GM11168 (cell line): Measurements from ENCODE around the gene HMG20A.

Experiments used
- in situ Hi-C: fragments of 300-500 bp; cut with MboI; formaldehyde crosslinking; loops from one replicate; pipeline ENCODE4 v1.12.0; 2022; ENCODE audit warnings: low sequenced_read_pairs; ENCODE audit not compliant: unreplicated experiment

HMG20A gene

GRCh38 chr15:77495838-77496596, 75.3 kb downstream of the HMG20A start:
- in situ Hi-C loops = no loop called here

GRCh38 chr15:77496715-77497109, 76.0 kb downstream of the HMG20A start:
- in situ Hi-C loops = no loop called here

GRCh38 chr15:77497110-77497737, 76.5 kb downstream of the HMG20A start:
- in situ Hi-C loops = no loop called here

DNA sequence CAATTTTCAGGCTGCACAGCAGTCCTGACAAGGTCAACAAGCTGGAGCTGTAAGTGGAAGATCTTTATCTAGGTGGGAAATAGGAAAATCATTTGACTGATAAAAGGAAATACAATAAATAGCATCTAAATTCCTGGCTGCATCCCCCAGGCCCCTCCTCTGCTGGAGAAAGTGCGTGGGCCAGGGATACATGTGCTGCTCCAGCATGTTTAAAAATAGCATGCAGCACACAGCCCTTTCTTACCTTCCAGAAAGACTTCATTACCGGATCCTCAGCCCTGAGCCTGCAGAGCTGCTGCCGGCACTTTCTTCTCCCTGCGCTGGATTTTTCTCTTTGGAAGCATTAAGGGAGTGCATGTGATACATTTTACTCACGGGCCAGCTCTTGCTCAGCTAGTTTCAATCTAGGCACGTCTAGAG, 77.3 kb downstream of the HMG20A start:
- in situ Hi-C loops = no loop called here

GRCh38 chr15:77499087-77499760, 78.5 kb downstream of the HMG20A start:
- in situ Hi-C loops = no loop called here

- in situ Hi-C loops = loop anchor here (10.0 kb wide), 1 partner anchor 316 kb away; no protein-coding TSS in a partner anchor
Measured at GRCh38 chr15:77500989-77501388, 80.3 kb downstream of the HMG20A start.

DNA sequence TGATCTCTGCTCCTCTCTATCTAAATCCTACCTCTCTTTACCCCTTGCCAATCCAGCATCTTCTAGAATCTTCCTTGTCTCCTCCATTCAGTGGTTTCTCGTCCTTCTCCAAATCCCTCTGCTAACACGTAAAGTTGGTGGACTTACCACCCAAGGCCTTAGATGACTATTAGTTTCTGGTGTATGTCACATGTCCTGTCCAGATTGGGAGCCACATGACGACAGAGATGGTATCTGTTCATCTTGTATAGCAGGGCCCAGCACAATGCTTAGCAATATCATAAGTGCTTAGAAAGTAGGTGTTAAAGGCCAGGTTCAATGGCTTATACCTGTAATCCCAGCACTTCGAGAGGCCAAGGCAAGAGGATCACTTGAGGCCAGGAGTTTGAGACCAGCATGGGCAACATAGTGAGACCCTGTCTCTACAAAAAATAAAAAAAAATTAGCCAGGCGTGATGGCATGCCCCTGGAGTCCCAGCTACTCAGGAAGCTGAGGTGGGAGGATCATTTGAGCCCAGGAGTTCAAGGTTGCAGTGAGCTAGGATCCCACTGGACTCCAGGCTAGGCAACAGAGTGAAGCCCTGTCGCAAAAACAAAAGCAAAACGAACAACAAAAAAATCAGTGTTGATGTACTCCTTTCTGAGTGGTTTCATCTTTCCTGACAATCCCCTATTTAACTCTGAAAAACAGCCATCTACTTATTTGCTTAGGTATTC, 81.8 kb downstream of the HMG20A start:
- in situ Hi-C loops = loop anchor here (10.0 kb wide), 1 partner anchor 318 kb away; no protein-coding TSS in a partner anchor

DNA sequence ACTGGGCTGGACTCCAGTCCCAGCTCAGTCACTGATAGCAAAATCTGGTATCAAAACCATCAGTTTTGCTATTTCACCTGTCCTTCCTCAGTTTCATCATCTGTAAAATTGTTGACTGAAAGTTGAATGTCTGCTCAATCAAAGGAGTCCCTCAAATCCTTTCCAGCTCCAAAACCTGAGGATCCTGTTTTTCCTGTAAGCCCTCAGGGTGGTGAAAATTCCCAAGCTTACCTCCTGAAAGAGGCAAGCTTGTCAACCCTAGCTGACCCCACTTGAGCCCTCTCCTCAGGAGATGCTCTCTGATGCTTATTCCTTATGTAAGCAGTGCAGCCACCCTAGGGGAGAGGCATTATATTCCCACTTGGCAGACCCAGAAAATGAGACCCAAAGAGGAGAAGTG, 82.6 kb downstream of the HMG20A start:
- in situ Hi-C loops = loop anchor here (10.0 kb wide), 1 partner anchor 318 kb away; no protein-coding TSS in a partner anchor

DNA sequence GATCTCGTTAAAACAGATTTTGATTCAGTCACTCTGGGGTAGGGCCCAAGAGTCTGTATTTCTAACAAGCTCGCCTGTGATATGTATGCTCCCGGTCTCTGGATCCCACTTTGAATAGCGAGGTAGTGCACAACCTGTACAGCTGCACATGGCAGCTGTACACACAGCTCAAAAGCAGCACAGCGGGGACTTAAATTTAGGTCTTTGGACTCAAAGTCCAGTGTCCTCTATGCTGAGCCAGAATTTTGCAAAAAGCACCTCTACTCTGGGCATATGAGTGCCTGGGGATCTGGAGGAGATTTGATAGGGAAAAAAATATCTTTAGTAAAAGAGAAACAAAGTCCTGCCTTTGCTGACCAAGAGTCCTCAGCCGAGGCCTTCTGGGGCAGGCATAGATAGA, 83.1 kb downstream of the HMG20A start:
- in situ Hi-C loops = loop anchor here (10.0 kb wide), 1 partner anchor 319 kb away; no protein-coding TSS in a partner anchor

- in situ Hi-C loops = loop anchor here (10.0 kb wide), 1 partner anchor 320 kb away; no protein-coding TSS in a partner anchor
Measured at GRCh38 chr15:77504306-77504705, 83.6 kb downstream of the HMG20A start.

DNA sequence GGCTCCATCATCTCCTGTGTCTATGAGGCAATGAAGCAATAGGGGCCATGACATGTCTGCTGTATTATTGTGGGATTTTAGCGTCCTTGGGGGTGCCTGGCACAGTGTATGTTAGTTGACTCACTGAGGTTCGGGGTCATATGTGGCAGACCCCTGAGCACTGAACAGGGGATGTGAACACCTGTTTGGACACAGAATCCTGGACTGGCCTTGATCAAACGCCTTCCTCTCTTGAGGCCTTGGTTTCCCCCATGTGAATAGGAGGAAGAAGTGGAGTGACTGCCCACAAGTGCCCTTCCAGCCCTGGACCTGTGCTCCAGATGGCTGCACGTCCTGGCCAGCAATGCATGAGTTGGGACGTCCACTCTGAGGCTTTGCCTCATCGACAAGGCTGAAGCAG, 84.2 kb downstream of the HMG20A start:
- in situ Hi-C loops = loop anchor here (10.0 kb wide), 1 partner anchor 320 kb away; no protein-coding TSS in a partner anchor

- in situ Hi-C loops = loop anchor here (10.0 kb wide), 1 partner anchor 321 kb away; no protein-coding TSS in a partner anchor
Measured at GRCh38 chr15:77505556-77505955, 84.9 kb downstream of the HMG20A start.

GRCh38 chr15:77506311-77507142, 85.8 kb downstream of the HMG20A start:
- in situ Hi-C loops = loop anchor here (10.0 kb wide), 1 partner anchor 322 kb away; no protein-coding TSS in a partner anchor

- in situ Hi-C loops = loop anchor here (10.0 kb wide), 1 partner anchor 323 kb away; no protein-coding TSS in a partner anchor
Measured at GRCh38 chr15:77507143-77507897, 86.6 kb downstream of the HMG20A start.

GRCh38 chr15:77507911-77508310, 87.2 kb downstream of the HMG20A start:
- in situ Hi-C loops = loop anchor here (10.0 kb wide), 1 partner anchor 323 kb away; no protein-coding TSS in a partner anchor

- in situ Hi-C loops = loop anchor here (10.0 kb wide), 1 partner anchor 324 kb away; no protein-coding TSS in a partner anchor
Measured at GRCh38 chr15:77508541-77509243, 88.0 kb downstream of the HMG20A start.
